Measurements from ENCODE around the gene ARHGEF12.

GRCh38 chr11:120537996-120538395 lies 201.8 kb downstream of the ARHGEF12 start:
- no peak for TF ChIP-seq CTCF (optimal IDR thresholded peaks at IDR 0.05 in 1 of 3, IDR thresholded peaks at IDR 0.05 in 1 of 3, conservative IDR thresholded peaks at IDR 0.05 in 1 of 3; ENCODE audit: extremely low read depth in 1 of 3, insufficient read depth in 2 of 3, low read length in 3 of 3)
- no peak for TF ChIP-seq EZH2 (IDR thresholded peaks at IDR 0.05; ENCODE audit: low read length)
